CD14-positive monocyte (primary cell): ENCODE data around the gene TIAM2. TPM values are rescaled to one million over a fixed set of nuclear protein-coding genes. Genes with fewer than 3 reads are reported as not detected.

Experiments used
- DNase-seq, 3 donors: peaks; one replicate each; pipeline ENCODE4 v3.0.0-alpha.2; 2011 to 2022
- H2AFZ ChIP-seq: 2 replicates; pipeline ENCODE4 v1.6.0; 2012; ENCODE audit warnings: mild to moderate bottlenecking, low read depth, low read length, inconsistent platforms; ENCODE audit not compliant: insufficient read depth, poor library complexity, severe bottlenecking
- H3K27ac ChIP-seq, 2 donors: 1 replicate in 1 of 2; 2 replicates in 1 of 2; pipeline ENCODE4 v1.5.1; 2012 to 2013; ENCODE audit warnings: low read length in 2 of 2, control low read depth in 1 of 2, inconsistent platforms in 1 of 2, low read depth in 1 of 2, mild to moderate bottlenecking in 1 of 2
- H3K27me3 ChIP-seq, 2 donors: one replicate each; pipeline versions ENCODE4 v1.6.0 to v1.6.1; 2011 to 2013; ENCODE audit warnings: low read length in 2 of 2; ENCODE audit not compliant: control insufficient read depth in 2 of 2, insufficient read depth in 2 of 2
- H3K36me3 ChIP-seq, 2 donors: replicated peaks in 1 of 2; 1 replicate in 1 of 2; 2 replicates in 1 of 2; pipeline versions ENCODE4 v1.5.1 to v1.6.1; 2012 to 2013; ENCODE audit warnings: low read length in 2 of 2, control low read depth in 1 of 2, inconsistent platforms in 1 of 2, mild to moderate bottlenecking in 1 of 2; ENCODE audit not compliant: insufficient read depth in 2 of 2, control insufficient read depth in 1 of 2
- H3K4me1 ChIP-seq, 2 donors: 1 replicate in 1 of 2; 2 replicates in 1 of 2; pipeline versions ENCODE4 v1.5.1 to v1.6.1; 2012 to 2013; ENCODE audit warnings: low read length in 2 of 2, control low read depth in 1 of 2, inconsistent platforms in 1 of 2, mild to moderate bottlenecking in 1 of 2, moderate library complexity in 1 of 2; ENCODE audit not compliant: insufficient read depth in 2 of 2, control insufficient read depth in 1 of 2
- H3K4me2 ChIP-seq: replicated peaks from 2 replicates; pipeline ENCODE3; 2012; ENCODE audit warnings: low read length, moderate library complexity, mild to moderate bottlenecking; ENCODE audit not compliant: poor library complexity, severe bottlenecking; ENCODE audit errors: extremely low read depth
- H3K4me3 ChIP-seq, 3 experiments: fragments of 200-600 bp in 1 of 3; sonication (generic) in 1 of 3; replicated peaks in 1 of 3; 1 replicate in 2 of 3; 2 replicates in 1 of 3; pipeline ENCODE4 v1.5.1; 2011 to 2013; ENCODE audit warnings: low read length in 3 of 3, mild to moderate bottlenecking in 3 of 3, control low read depth in 2 of 3, low read depth in 2 of 3, inconsistent platforms in 1 of 3, moderate library complexity in 1 of 3
- H3K79me2 ChIP-seq: 2 replicates; pipeline ENCODE4 v1.6.0; 2012; ENCODE audit warnings: mild to moderate bottlenecking, control low read depth, inconsistent platforms, low read length, moderate library complexity; ENCODE audit not compliant: insufficient read depth
- H3K9ac ChIP-seq: 2 replicates; pipeline ENCODE4 v1.6.0; 2017; ENCODE audit warnings: low read length, mild to moderate bottlenecking; ENCODE audit not compliant: insufficient read depth, poor library complexity, severe bottlenecking
- H3K9me3 ChIP-seq, 2 donors: replicated peaks in 1 of 2; 1 replicate in 1 of 2; 2 replicates in 1 of 2; pipeline versions ENCODE4 v1.5.1 to v1.6.1; 2012 to 2013; ENCODE audit warnings: low read length in 2 of 2, control low read depth in 1 of 2; ENCODE audit not compliant: control insufficient read depth in 1 of 2, insufficient read depth in 1 of 2
- H4K20me1 ChIP-seq: 2 replicates; pipeline ENCODE4 v1.6.0; 2012; ENCODE audit warnings: mild to moderate bottlenecking, low read length, control low read depth, moderate library complexity; ENCODE audit not compliant: insufficient read depth
- H3K27ac Mint-ChIP-seq, 7 donors: one replicate each; pipeline ENCODE4 v1.8.0; 2020; ENCODE audit warnings: mild to moderate bottlenecking in 7 of 7, mixed read lengths in 7 of 7, moderate library complexity in 6 of 7, inconsistent platforms in 2 of 7
- H3K27me3 Mint-ChIP-seq, 3 donors: one replicate each; pipeline ENCODE4 v1.8.0; 2021 to 2022; ENCODE audit warnings: low read depth in 3 of 3, mild to moderate bottlenecking in 3 of 3, mixed read lengths in 3 of 3, moderate library complexity in 3 of 3, inconsistent platforms in 1 of 3
- H3K36me3 Mint-ChIP-seq, 2 donors: one replicate each; pipeline ENCODE4 v1.8.0; 2020; ENCODE audit warnings: mixed read lengths in 2 of 2, inconsistent platforms in 1 of 2, mild to moderate bottlenecking in 1 of 2
- H3K4me1 Mint-ChIP-seq: one replicate; pipeline ENCODE4 v1.8.0; 2020; ENCODE audit warnings: mild to moderate bottlenecking, mixed read lengths
- H3K4me3 Mint-ChIP-seq, 2 donors: one replicate each; pipeline ENCODE4 v1.8.0; 2020; ENCODE audit warnings: mild to moderate bottlenecking in 2 of 2, mixed read lengths in 2 of 2, moderate library complexity in 1 of 2
- H3K9me3 Mint-ChIP-seq, 7 donors: one replicate each; pipeline ENCODE4 v1.8.0; 2020 to 2022; ENCODE audit warnings: mixed read lengths in 7 of 7, mild to moderate bottlenecking in 6 of 7, moderate library complexity in 6 of 7, inconsistent platforms in 2 of 7
- WGBS: methylation state at CpG from one replicate; pipeline ENCODE4 v1.1.5; 2013; ENCODE audit warnings: missing lambda C conversion rate; ENCODE audit not compliant: insufficient coverage; 5-methylcytosine and 5-hydroxymethylcytosine counted together
- intact Hi-C, 2 donors: fragments of 100-400 bp; cut with micrococcal nuclease; formaldehyde crosslinking; loops; one replicate each; pipeline versions ENCODE4 v1.15.0 to v1.15.1; 2023
- polyA plus RNA-seq, 3 donors: library from polyadenylated mRNA; depleted of rRNA in 1 of 3; unstranded in 2 of 3; stranded (reverse) in 1 of 3; fragments of 300-500 nt in 2 of 3; fragments of >200 nt in 1 of 3; fragmentation: Illumina TruSeq in 2 of 3; gene quantifications; 1 replicate in 2 of 3; 2 replicates in 1 of 3; pipeline ENCODE4 v1.2.3, GENCODE V29; 2012 to 2021
- TF ChIP-seq, protein P1 (sequence below): fragments of 200-600 bp; IDR thresholded peaks from one replicate; pipeline ENCODE4 v1.8.0; 2022; ENCODE audit warnings: antibody characterized with exemption, mild to moderate bottlenecking

The TIAM2 gene
- polyA plus RNA-seq, 3 donors = 0.25 to 4.2 (median 0.67) TPM

DNA sequence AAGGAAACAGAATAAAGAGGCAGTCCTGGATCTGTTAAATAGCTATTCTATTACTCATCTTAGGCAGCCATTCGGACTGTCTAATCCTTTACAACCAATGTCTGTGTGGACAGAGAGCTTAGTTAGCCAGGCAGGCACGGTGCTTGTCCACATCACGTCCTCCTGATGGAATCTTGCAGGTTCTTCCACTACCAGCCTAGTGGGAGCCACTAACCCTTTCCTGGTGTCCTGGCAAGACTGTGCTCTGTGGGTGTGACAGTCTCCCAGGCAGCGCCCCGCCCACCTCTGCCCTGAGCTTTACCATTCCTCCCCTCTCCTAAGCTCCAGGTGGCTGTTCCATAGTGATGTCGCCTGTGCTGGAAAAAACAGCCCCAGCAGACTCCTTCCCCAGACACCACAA lies 190.4 kb downstream of the TIAM2 start:
- H4K20me1 ChIP-seq = no peaks in the 10 kb centered on the region
- TF ChIP-seq, protein P1, sequence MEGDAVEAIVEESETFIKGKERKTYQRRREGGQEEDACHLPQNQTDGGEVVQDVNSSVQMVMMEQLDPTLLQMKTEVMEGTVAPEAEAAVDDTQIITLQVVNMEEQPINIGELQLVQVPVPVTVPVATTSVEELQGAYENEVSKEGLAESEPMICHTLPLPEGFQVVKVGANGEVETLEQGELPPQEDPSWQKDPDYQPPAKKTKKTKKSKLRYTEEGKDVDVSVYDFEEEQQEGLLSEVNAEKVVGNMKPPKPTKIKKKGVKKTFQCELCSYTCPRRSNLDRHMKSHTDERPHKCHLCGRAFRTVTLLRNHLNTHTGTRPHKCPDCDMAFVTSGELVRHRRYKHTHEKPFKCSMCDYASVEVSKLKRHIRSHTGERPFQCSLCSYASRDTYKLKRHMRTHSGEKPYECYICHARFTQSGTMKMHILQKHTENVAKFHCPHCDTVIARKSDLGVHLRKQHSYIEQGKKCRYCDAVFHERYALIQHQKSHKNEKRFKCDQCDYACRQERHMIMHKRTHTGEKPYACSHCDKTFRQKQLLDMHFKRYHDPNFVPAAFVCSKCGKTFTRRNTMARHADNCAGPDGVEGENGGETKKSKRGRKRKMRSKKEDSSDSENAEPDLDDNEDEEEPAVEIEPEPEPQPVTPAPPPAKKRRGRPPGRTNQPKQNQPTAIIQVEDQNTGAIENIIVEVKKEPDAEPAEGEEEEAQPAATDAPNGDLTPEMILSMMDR = no peak
- H3K79me2 ChIP-seq = no peaks in the 10 kb centered on the region
- Mint-ChIP-seq H3K27ac (no peak overlapping the region), H3K4me1 (peaks cover 17% of the 10 kb centered on the region), H3K36me3 (no peaks in the 10 kb centered on the region), H3K27me3 (no peaks in the 10 kb centered on the region), H3K9me3 (no peaks in the 10 kb centered on the region), H3K4me3 (no peak overlapping the region)
- H3K4me1 ChIP-seq = peaks cover 4 to 8% of the 10 kb centered on the region in 2 donors
- H2AFZ ChIP-seq = no peak overlapping the region
- no peaks in the 10 kb centered on the region for H3K27me3 ChIP-seq
- no peak overlapping the region for H3K4me3 ChIP-seq
- H3K27ac ChIP-seq = no peak overlapping the region
- DNase-seq = no peak
- WGBS = 96% methylated on average over 4 of the region's 6 CpGs
- intact Hi-C loops = no loop called here
- H3K9me3 ChIP-seq = no peaks in the 10 kb centered on the region
- H3K9ac ChIP-seq = no peak overlapping the region
- H3K36me3 ChIP-seq = no peaks in the 10 kb centered on the region
- no peak overlapping the region for H3K4me2 ChIP-seq

GRCh38 chr6:155186052-155186658 lies 191.0 kb downstream of the TIAM2 start:
- Histone ChIP-seq H2AFZ (no peak overlapping the region), H3K4me3 (no peak overlapping the region), H3K9ac (no peak overlapping the region), H3K79me2 (no peaks in the 10 kb centered on the region), H3K27me3 (no peaks in the 10 kb centered on the region), H3K4me2 (no peak overlapping the region), H3K27ac (no peak overlapping the region), H3K4me1 (peaks cover 4 to 8% of the 10 kb centered on the region in 2 donors), H3K9me3 (no peaks in the 10 kb centered on the region), H4K20me1 (no peaks in the 10 kb centered on the region), H3K36me3 (no peaks in the 10 kb centered on the region)
- H3K4me1 Mint-ChIP-seq = peaks cover 17% of the 10 kb centered on the region
- TF ChIP-seq, protein P1 = no peak
- peaks cover 0 to 2% (median 0%) of the 10 kb centered on the region in 3 donors for H3K27me3 Mint-ChIP-seq
- no peaks in the 10 kb centered on the region for H3K36me3 Mint-ChIP-seq
- no peaks in the 10 kb centered on the region for H3K9me3 Mint-ChIP-seq
- DNase-seq = no peak
- intact Hi-C loops = no loop called here
- H3K4me3 Mint-ChIP-seq = no peak overlapping the region
- peak overlapping the region in 1 of 7 donors; percentile 60 for H3K27ac Mint-ChIP-seq
- 79% methylated on average over 3 of the region's 6 CpGs for WGBS
